Stromal cell of bone marrow (primary cell): ENCODE results near the gene TAS2R39.

ENCODE experiments used
- DNase-seq: peaks from one replicate; pipeline ENCODE4 v3.0.0-alpha.2; 2012; ENCODE audit warnings: low read depth

The TAS2R39 gene

GRCh38 chr7:143216686-143217085 lies 33.5 kb downstream of the TAS2R39 start:
- DNase-seq, result no peak

- no peak for DNase-seq
These were observed 34.6 kb downstream of the TAS2R39 start for GRCh38 chr7:143217806-143218205.

- DNase-seq, result no peak
These were observed 38.1 kb downstream of the TAS2R39 start for GRCh38 chr7:143221286-143221685.

GRCh38 chr7:143221737-143222136 lies 38.5 kb downstream of the TAS2R39 start, which contains the start of gene TAS2R40:
Gene TAS2R40 (plus strand): TSS chr7:143222037. CDS start chr7:143222079, 42 bp downstream.
- no peak for DNase-seq

- no peak for DNase-seq
These were observed 39.6 kb downstream of the TAS2R39 start for GRCh38 chr7:143222782-143223181.

GRCh38 chr7:143223784-143224183 lies 40.6 kb downstream of the TAS2R39 start:
- DNase-seq, result no peak

GRCh38 chr7:143225047-143225446 lies 41.8 kb downstream of the TAS2R39 start:
- DNase-seq, result no peak

GRCh38 chr7:143227806-143228205 lies 44.6 kb downstream of the TAS2R39 start:
- no peak for DNase-seq

GRCh38 chr7:143229054-143229790 lies 46.0 kb downstream of the TAS2R39 start:
- DNase-seq, result no peak

GRCh38 chr7:143230602-143231457 lies 47.6 kb downstream of the TAS2R39 start:
- no peak for DNase-seq
